H1 (cell line): Measurements from ENCODE around the gene SURF4. TPM values are rescaled to one million over a fixed set of nuclear protein-coding genes. Genes with fewer than 3 reads are reported as not detected.

Source experiments
- CTCF ChIA-PET: fragments of 300-600 bp; sonication (Branson Sonifier 250); formaldehyde crosslinking; loops from one replicate; lab custom pipeline; 2021; ENCODE audit not compliant: partially characterized antibody; lab: Charles Lee
- POLR2A ChIA-PET: fragments of 300-600 bp; sonication (Branson Sonifier 250); formaldehyde crosslinking; loops from one replicate; lab custom pipeline; 2021; ENCODE audit warnings: inconsistent platforms; ENCODE audit not compliant: partially characterized antibody; lab: Charles Lee
- DNase-seq, 2 experiments: peaks; one replicate each; pipeline versions ENCODE4 v3.0.0 to v3.0.0-alpha.2; 2010 to 2022; ENCODE audit warnings: low spot score in 2 of 2, low read depth in 1 of 2, mixed read lengths in 1 of 2
- FAIRE-seq: peaks from 2 replicates; lab custom pipeline; 2011; peaks lifted over from hg19 to GRCh38; lab: Jason Lieb, UNC
- H2AFZ ChIP-seq: 2 replicates; pipeline ENCODE4 v1.8.1; 2012; ENCODE audit warnings: low read length, inconsistent platforms
- H2AK5ac ChIP-seq: 2 replicates; pipeline ENCODE4 v1.6.1; 2013; ENCODE audit warnings: low read depth, low read length
- H2BK120ac ChIP-seq: replicated peaks from 2 replicates; pipeline ENCODE3; 2013; ENCODE audit warnings: low read depth, low read length, inconsistent platforms
- H2BK12ac ChIP-seq: 2 replicates; pipeline ENCODE4 v1.6.1; 2013; ENCODE audit warnings: low read depth, low read length
- H2BK15ac ChIP-seq: 2 replicates; pipeline ENCODE4 v1.6.1; 2013; ENCODE audit warnings: low read length
- H2BK20ac ChIP-seq: 2 replicates; pipeline ENCODE4 v1.6.1; 2013; ENCODE audit warnings: low read length
- H2BK5ac ChIP-seq: 2 replicates; pipeline ENCODE4 v1.6.1; 2013; ENCODE audit warnings: low read depth, low read length
- H3K14ac ChIP-seq: 2 replicates; pipeline ENCODE4 v1.6.1; 2013; ENCODE audit warnings: inconsistent platforms; ENCODE audit not compliant: insufficient read length
- H3K18ac ChIP-seq: 2 replicates; pipeline ENCODE4 v1.6.1; 2013; ENCODE audit warnings: low read length; ENCODE audit errors: extremely low read depth
- H3K23ac ChIP-seq: 2 replicates; pipeline ENCODE4 v1.6.1; 2013; ENCODE audit warnings: inconsistent platforms; ENCODE audit not compliant: insufficient read length
- H3K23me2 ChIP-seq: 2 replicates; pipeline ENCODE4 v1.6.1; 2013; ENCODE audit warnings: low read depth, low read length
- H3K27ac ChIP-seq: 2 replicates; pipeline ENCODE4 v1.6.1; 2011; ENCODE audit warnings: low read depth, low read length, inconsistent platforms
- H3K27me3 ChIP-seq, 4 experiments: replicated peaks in 1 of 4; 1 replicate in 1 of 4; 2 replicates in 3 of 4; pipeline versions ENCODE4 v1.6.1 to v1.8.1; 2011 to 2013; ENCODE audit warnings: low read length in 3 of 4, mild to moderate bottlenecking in 3 of 4, inconsistent platforms in 2 of 4, mixed read lengths in 2 of 4, moderate library complexity in 1 of 4; ENCODE audit not compliant: control insufficient read depth in 3 of 4, insufficient read depth in 3 of 4; ENCODE audit errors: extremely low read depth in 1 of 4
- H3K36me3 ChIP-seq, 4 experiments: 2 replicates each; pipeline versions ENCODE4 v1.6.1 to v1.8.1; 2011 to 2013; ENCODE audit warnings: mild to moderate bottlenecking in 4 of 4, low read length in 3 of 4, moderate library complexity in 2 of 4, control low read depth in 1 of 4, inconsistent platforms in 1 of 4; ENCODE audit not compliant: insufficient read depth in 4 of 4, control insufficient read depth in 2 of 4
- H3K4ac ChIP-seq: replicated peaks from 2 replicates; pipeline ENCODE3; 2013; ENCODE audit warnings: low read length, low read depth, mixed read lengths, inconsistent platforms; ENCODE audit not compliant: insufficient read length
- H3K4me1 ChIP-seq, 4 experiments: replicated peaks in 1 of 4; 1 replicate in 1 of 4; 2 replicates in 3 of 4; pipeline versions ENCODE4 v1.6.1 to v1.8.1; 2011 to 2013; ENCODE audit warnings: low read length in 3 of 4, inconsistent platforms in 2 of 4, mixed read lengths in 1 of 4; ENCODE audit not compliant: insufficient read depth in 4 of 4, control insufficient read depth in 3 of 4
- H3K4me2 ChIP-seq, 2 experiments: 2 replicates each; pipeline versions ENCODE4 v1.6.1 to v1.8.1; 2011 to 2013; ENCODE audit warnings: low read depth in 2 of 2, low read length in 2 of 2, control low read depth in 1 of 2, inconsistent platforms in 1 of 2, mild to moderate bottlenecking in 1 of 2; ENCODE audit not compliant: insufficient read depth in 1 of 2
- H3K4me3 ChIP-seq, 4 experiments: fragments of 200-600, 300-600 bp in 1 of 4; sonication (generic), shearing (Covaris generic), sonication (Bioruptor Twin) in 1 of 4; 2 replicates each; pipeline versions ENCODE4 v1.5.1 to v1.8.1; 2011 to 2016; ENCODE audit warnings: low read length in 4 of 4, low read depth in 3 of 4, control low read depth in 2 of 4, inconsistent platforms in 2 of 4, mild to moderate bottlenecking in 2 of 4, mixed read lengths in 1 of 4, moderate library complexity in 1 of 4; ENCODE audit not compliant: insufficient read depth in 2 of 4; ENCODE audit errors: extremely low read depth in 1 of 4
- H3K56ac ChIP-seq: replicated peaks from 2 replicates; pipeline ENCODE3; 2013; ENCODE audit warnings: low read depth, mild to moderate bottlenecking, mixed read lengths, low read length, inconsistent platforms; ENCODE audit not compliant: insufficient read length
- H3K79me1 ChIP-seq: 2 replicates; pipeline ENCODE4 v1.6.1; 2013; ENCODE audit warnings: low read depth, low read length, control low read depth
- H3K79me2 ChIP-seq, 2 experiments: 2 replicates each; pipeline versions ENCODE4 v1.6.1 to v1.8.1; 2012 to 2013; ENCODE audit warnings: low read length in 2 of 2, mild to moderate bottlenecking in 2 of 2, inconsistent platforms in 1 of 2; ENCODE audit not compliant: insufficient read depth in 2 of 2, control insufficient read depth in 1 of 2
- H3K9ac ChIP-seq, 4 experiments: replicated peaks in 1 of 4; 1 replicate in 1 of 4; 2 replicates in 3 of 4; pipeline versions ENCODE4 v1.6.1 to v1.8.1; 2011 to 2013; ENCODE audit warnings: low read depth in 3 of 4, low read length in 3 of 4, control low read depth in 2 of 4, mild to moderate bottlenecking in 2 of 4, moderate library complexity in 2 of 4, inconsistent platforms in 1 of 4; ENCODE audit errors: extremely low read depth in 1 of 4
- H3K9me3 ChIP-seq, 2 experiments: 2 replicates each; pipeline versions ENCODE4 v1.6.1 to v1.8.1; 2012 to 2013; ENCODE audit warnings: mild to moderate bottlenecking in 2 of 2, moderate library complexity in 2 of 2, control low read depth in 1 of 2, inconsistent platforms in 1 of 2, low read depth in 1 of 2, low read length in 1 of 2, mixed read lengths in 1 of 2; ENCODE audit not compliant: insufficient read depth in 2 of 2
- H4K20me1 ChIP-seq, 2 experiments: replicated peaks in 1 of 2; 2 replicates each; pipeline versions ENCODE3 to v1.8.1; 2011 to 2013; ENCODE audit warnings: inconsistent platforms in 2 of 2, low read length in 2 of 2, mild to moderate bottlenecking in 1 of 2; ENCODE audit not compliant: insufficient read depth in 2 of 2, control insufficient read depth in 1 of 2
- H4K5ac ChIP-seq: 2 replicates; pipeline ENCODE4 v1.6.1; 2013; ENCODE audit warnings: low read length, low read depth, mixed read lengths, inconsistent platforms; ENCODE audit not compliant: insufficient read length
- H4K8ac ChIP-seq: 2 replicates; pipeline ENCODE4 v1.8.0; 2013; ENCODE audit warnings: mild to moderate bottlenecking, moderate library complexity, low read length, inconsistent platforms; ENCODE audit not compliant: insufficient read depth; ENCODE audit errors: extremely low read depth
- H4K91ac ChIP-seq: replicated peaks from 2 replicates; pipeline ENCODE3; 2013; ENCODE audit warnings: low read length, mixed read lengths, inconsistent platforms; ENCODE audit not compliant: insufficient read length
- KDM4A ChIP-seq: IDR thresholded peaks from one replicate; pipeline ENCODE4 v1.7.1; 2012; ENCODE audit warnings: low read depth, mild to moderate bottlenecking, moderate library complexity, low read length, inconsistent platforms; ENCODE audit not compliant: severe bottlenecking
- WGBS, 2 experiments: shearing (Covaris generic) in 1 of 2; methylation state at CpG; one replicate each; pipeline versions ENCODE4 v1.1.6 to v1.1.7; 2013 to 2015; ENCODE audit warnings: low lambda C conversion rate in 2 of 2, mixed read lengths in 2 of 2, inconsistent platforms in 1 of 2, low coverage in 1 of 2, missing lambda C conversion rate in 1 of 2; ENCODE audit not compliant: insufficient replicate concordance in 2 of 2, insufficient coverage in 1 of 2, insufficient read length in 1 of 2; ENCODE audit errors: extremely low coverage in 1 of 2, missing lambda C conversion rate in 1 of 2; 5-methylcytosine and 5-hydroxymethylcytosine counted together
- polyA plus RNA-seq, 7 experiments: library from polyadenylated mRNA; depleted of rRNA in 3 of 7; stranded (reverse) in 5 of 7; unstranded in 2 of 7; fragments of >200 nt in 5 of 7; fragments of 200-250 nt in 2 of 7; gene quantifications; 1 replicate in 5 of 7; 2 replicates in 1 of 7; 4 replicates in 1 of 7; pipeline versions ENCODE4 v1.2.1 to v1.2.3, GENCODE V29; 2011 to 2013; ENCODE audit warnings: missing spikeins in 2 of 7, mixed read lengths in 2 of 7
- total RNA-seq: library from RNA; stranded (reverse); fragmentation: NEBNext Ultra II Directional; extraction: Animal tissue kit (Norgen Biotek cat#: 25700); gene quantifications from 2 replicates; pipeline ENCODE4 v1.2.1, GENCODE V29; 2021

The SURF4 gene
- total and polyA plus RNA-seq, 2 of the 8 experiments (the other 6 are each of a cell fraction or from before 2014, with no cell fraction given): 176 to 182 TPM

DNA sequence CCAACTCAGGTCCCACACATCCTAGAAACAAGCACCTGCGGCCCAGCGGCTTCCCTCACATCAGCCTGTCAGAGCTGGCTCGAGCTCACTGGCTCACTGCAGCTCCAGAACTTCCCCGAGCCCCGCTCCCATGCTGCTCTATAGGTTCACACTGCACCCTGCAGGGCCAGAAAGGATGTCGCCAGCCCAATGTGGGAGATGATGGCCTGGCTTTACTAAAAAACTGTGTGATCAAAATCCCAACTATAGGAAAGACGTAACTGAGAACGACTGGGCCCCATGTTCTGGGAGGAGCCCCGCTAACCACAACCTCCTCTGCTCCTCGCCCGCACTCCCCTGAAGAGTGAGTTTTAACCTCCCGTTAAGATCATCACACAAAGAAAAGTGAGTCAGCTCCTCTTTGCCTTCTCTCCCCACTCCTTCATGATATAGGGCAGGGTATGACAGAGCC is 4.6 kb downstream of the SURF4 start:
- 88% methylated on average over 12 of the region's 12 CpGs; no CpG with 5 or more reads in 1 of the 2 experiments for WGBS, 2 experiments
- no peaks in the 10 kb centered on the region for H3K9me3 ChIP-seq
- H3K4me1 ChIP-seq: peaks cover 0 to under 1% (median 0%) of the 10 kb centered on the region in 4 experiments; a peak in 1 of 7 replicates
- H3K27me3 ChIP-seq: no peaks in the 10 kb centered on the region
- no peak overlapping the region for H3K4me3 ChIP-seq
- peaks cover 5% of the 10 kb centered on the region; the same call in 1 of the 2 replicates for H3K23me2 ChIP-seq
- H3K79me2 ChIP-seq: peaks cover 23 to 90% of the 10 kb centered on the region in 2 experiments
- no peak overlapping the region for H3K4ac ChIP-seq
- H3K56ac ChIP-seq: no peak overlapping the region
- peaks cover 35% of the 10 kb centered on the region for H3K79me1 ChIP-seq
- no peak overlapping the region for H2AFZ ChIP-seq
- no peak overlapping the region for H2BK20ac ChIP-seq
- no peak overlapping the region for H2BK15ac ChIP-seq
- peaks cover 38 to 67% of the 10 kb centered on the region in 2 experiments for H4K20me1 ChIP-seq
- no peak overlapping the region for H3K9ac ChIP-seq
- no peak overlapping the region for H2BK120ac ChIP-seq
- H4K5ac ChIP-seq: no peak overlapping the region
- POLR2A ChIA-PET: interaction anchor here (1.1 to 19.9 kb wide), 5 partner anchors 8 to 47 kb away, joined by 3 to 461 read pairs (median 5); partner anchors contain the start of genes MED22, REXO4, RPL7A and SURF1
- H4K91ac ChIP-seq: no peak overlapping the region
- no peak overlapping the region for H3K27ac ChIP-seq
- CTCF ChIA-PET: interaction anchor here (0.9 to 10.1 kb wide), 9 partner anchors 14 to 115 kb away, joined by 3 to 90 read pairs (median 3); partner anchors contain the start of genes SURF1 and SURF2
- peaks cover under 1 to 17% (median 14%) of the 10 kb centered on the region in 4 experiments; a peak in 5 of 8 replicates for H3K36me3 ChIP-seq
- H3K4me2 ChIP-seq: no peak overlapping the region
- no peak overlapping the region for H2AK5ac ChIP-seq
- no peak overlapping the region for H2BK5ac ChIP-seq
- H4K8ac ChIP-seq: no peak overlapping the region
- H2BK12ac ChIP-seq: no peak overlapping the region
- H3K14ac ChIP-seq: no peak overlapping the region
- DNase-seq: no peak
- no peak overlapping the region for H3K23ac ChIP-seq
- no peak overlapping the region for H3K18ac ChIP-seq
- FAIRE-seq: no peak
- no peak for TF ChIP-seq KDM4A
